Measurements from ENCODE around the gene ALG6. TPM values are rescaled to one million over a fixed set of nuclear protein-coding genes. Genes with fewer than 3 reads are reported as not detected.

ALG6 gene
- total RNA-seq = 10 to 100 TPM; 16.0 to 18.8 TPM

- ChIA-PET POLR2A (interaction anchor here (0.9 kb wide), 2 partner anchors 19 to 156 kb away, joined by 3 read pairs; partner anchors contain the start of gene EFCAB7), CTCF (no interaction called here)
- Mint-ChIP-seq H3K4me3 (peak within 1 kb of the TSS; percentile 97), H3K4me1 (ENCODE audit: low read depth) (peaks cover 21% of the 10 kb centered on the region), H3K36me3 (peaks cover 15% of the 10 kb centered on the region), H3K27ac (peak within 1 kb of the TSS; percentile 74), H3K9me3 (no peaks in the 10 kb centered on the region), H3K27me3 (peaks cover 3% of the 10 kb centered on the region)
- DNase-seq = peak; percentile 94
- intact Hi-C loops (cut with micrococcal nuclease) = loop anchor here (1.0 to 5.0 kb wide), 5 partner anchors 45 to 931 kb away; partner anchors contain the start of genes ATG4C and FOXD3
Measured at GRCh38 chr1:63367215-63368103, at the start of gene ALG6. Gene ALG6 (plus strand): TSS chr1:63367627. CDS start chr1:63370978, 3,351 bp downstream.

GRCh38 chr1:63317817-63318152 is 49.6 kb upstream of the ALG6 start:
- Mint-ChIP-seq H3K9me3 (peaks cover 3% of the 10 kb centered on the region), H3K4me3 (peak overlapping the region; percentile 47), H3K4me1 (ENCODE audit: low read depth) (peaks cover 29% of the 10 kb centered on the region), H3K27ac (no peak overlapping the region), H3K27me3 (peaks cover 67% of the 10 kb centered on the region), H3K36me3 (peaks cover 16% of the 10 kb centered on the region)
- ChIA-PET CTCF (interaction anchor here (1.3 to 2.8 kb wide), 3 partner anchors 12 to 220 kb away, joined by 3 to 11 read pairs (median 6); no protein-coding TSS in a partner anchor), POLR2A (no interaction called here)
- intact Hi-C loops (cut with micrococcal nuclease) = loop anchor here (1.0 to 10.0 kb wide), 3 partner anchors 10 to 927 kb away; no protein-coding TSS in a partner anchor
- DNase-seq = no peak

GRCh38 chr1:63318201-63318979 is 49.0 kb upstream of the ALG6 start:
- POLR2A ChIA-PET = no interaction called here

GRCh38 chr1:63319046-63320021 is 48.1 kb upstream of the ALG6 start:
- peak overlapping the region; percentile 18 for H3K27ac Mint-ChIP-seq
- H3K4me3 Mint-ChIP-seq = peak overlapping the region; percentile 12
- CTCF ChIA-PET = interaction anchor here (0.6 to 1.5 kb wide), 3 partner anchors 11 to 273 kb away, joined by 3 to 4 read pairs (median 4); no protein-coding TSS in a partner anchor
- no peak for DNase-seq
- peaks cover 29% of the 10 kb centered on the region for H3K4me1 Mint-ChIP-seq (ENCODE audit: low read depth)
- H3K27me3 Mint-ChIP-seq = peaks cover 68% of the 10 kb centered on the region
- H3K9me3 Mint-ChIP-seq = peaks cover 3% of the 10 kb centered on the region
- POLR2A ChIA-PET = no interaction called here
- intact Hi-C loops (cut with micrococcal nuclease) = loop anchor here (5.0 to 10.0 kb wide), 2 partner anchors 882 to 925 kb away; partner anchors contain the start of gene USP1
- peaks cover 19% of the 10 kb centered on the region for H3K36me3 Mint-ChIP-seq

More at GRCh38 chr1:63318201-63318979, 49.0 kb upstream of the ALG6 start:
- CTCF ChIA-PET = interaction anchor here (1.3 to 2.8 kb wide), 3 partner anchors 11 to 18 kb away, joined by 3 to 11 read pairs (median 4); no protein-coding TSS in a partner anchor
- intact Hi-C loops (cut with micrococcal nuclease) = loop anchor here (10.0 kb wide), 1 partner anchor 926 kb away; no protein-coding TSS in a partner anchor
- H3K9me3 Mint-ChIP-seq = peaks cover 3% of the 10 kb centered on the region
- H3K4me3 Mint-ChIP-seq = no peak overlapping the region
- H3K27me3 Mint-ChIP-seq = peaks cover 68% of the 10 kb centered on the region
- H3K36me3 Mint-ChIP-seq = peaks cover 17% of the 10 kb centered on the region
- peaks cover 29% of the 10 kb centered on the region for H3K4me1 Mint-ChIP-seq (ENCODE audit: low read depth)
- DNase-seq = no peak
- H3K27ac Mint-ChIP-seq = no peak overlapping the region

GRCh38 chr1:63320022-63320721 is 47.3 kb upstream of the ALG6 start:
- Mint-ChIP-seq H3K27me3 (peaks cover 68% of the 10 kb centered on the region), H3K9me3 (peaks cover 3% of the 10 kb centered on the region), H3K4me1 (ENCODE audit: low read depth) (peaks cover 31% of the 10 kb centered on the region), H3K27ac (peak overlapping the region; percentile 28), H3K36me3 (peaks cover 21% of the 10 kb centered on the region), H3K4me3 (peak overlapping the region; percentile 26)
- POLR2A ChIA-PET = no interaction called here
- intact Hi-C loops (cut with micrococcal nuclease) = loop anchor here (5.0 kb wide), 1 partner anchor 883 kb away; the partner anchor contains the start of gene USP1
- DNase-seq = no peak
- CTCF ChIA-PET = interaction anchor here (0.6 to 1.5 kb wide), 3 partner anchors 12 to 272 kb away, joined by 3 to 4 read pairs (median 4); no protein-coding TSS in a partner anchor

- intact Hi-C loops (cut with micrococcal nuclease) = loop anchor here (5.0 kb wide), 1 partner anchor 884 kb away; the partner anchor contains the start of gene USP1
- peaks cover 22% of the 10 kb centered on the region for H3K36me3 Mint-ChIP-seq
- H3K9me3 Mint-ChIP-seq = peaks cover 5% of the 10 kb centered on the region
- CTCF ChIA-PET = no interaction called here
- H3K27ac Mint-ChIP-seq = peak overlapping the region; percentile 53
- POLR2A ChIA-PET = no interaction called here
- peaks cover 68% of the 10 kb centered on the region for H3K27me3 Mint-ChIP-seq
- peak overlapping the region; percentile 74 for H3K4me3 Mint-ChIP-seq
- no peak for DNase-seq
- peaks cover 33% of the 10 kb centered on the region for H3K4me1 Mint-ChIP-seq (ENCODE audit: low read depth)
Measured at GRCh38 chr1:63321066-63321784, 46.2 kb upstream of the ALG6 start.

GRCh38 chr1:63321785-63322113 is 45.7 kb upstream of the ALG6 start:
- POLR2A ChIA-PET = no interaction called here
- Mint-ChIP-seq H3K36me3 (peaks cover 25% of the 10 kb centered on the region), H3K27me3 (peaks cover 69% of the 10 kb centered on the region), H3K4me1 (ENCODE audit: low read depth) (peaks cover 36% of the 10 kb centered on the region), H3K9me3 (peaks cover 6% of the 10 kb centered on the region), H3K4me3 (peak overlapping the region; percentile 74), H3K27ac (peak overlapping the region; percentile 53)
- no peak for DNase-seq
- CTCF ChIA-PET = no interaction called here
- intact Hi-C loops (cut with micrococcal nuclease) = loop anchor here (1.0 to 5.0 kb wide), 3 partner anchors 45 to 884 kb away; partner anchors contain the start of genes ALG6, EFCAB7, ITGB3BP and USP1

- H3K27me3 Mint-ChIP-seq = peaks cover 75% of the 10 kb centered on the region
- H3K27ac Mint-ChIP-seq = peak within 1 kb of the TSS; percentile 53
- H3K36me3 Mint-ChIP-seq = peaks cover 25% of the 10 kb centered on the region
- CTCF ChIA-PET = no interaction called here
- peaks cover 39% of the 10 kb centered on the region for H3K4me1 Mint-ChIP-seq (ENCODE audit: low read depth)
- peak within 1 kb of the TSS; percentile 74 for H3K4me3 Mint-ChIP-seq
- POLR2A ChIA-PET = no interaction called here
- peaks cover 6% of the 10 kb centered on the region for H3K9me3 Mint-ChIP-seq
- peak; percentile 58 for DNase-seq
- intact Hi-C loops (cut with micrococcal nuclease) = loop anchor here (1.0 to 5.0 kb wide), 3 partner anchors 44 to 885 kb away; partner anchors contain the start of genes ALG6, EFCAB7, ITGB3BP and USP1
Measured at GRCh38 chr1:63322114-63322943, 45.1 kb upstream of the ALG6 start, which contains the start of gene FOXD3. Gene FOXD3 (plus strand): TSS chr1:63322567. CDS start chr1:63323059, 492 bp downstream.

- ChIA-PET POLR2A (no interaction called here), CTCF (no interaction called here)
- H3K4me1 Mint-ChIP-seq (ENCODE audit: low read depth) = peaks cover 36% of the 10 kb centered on the region
- H3K27ac Mint-ChIP-seq = peak overlapping the region; percentile 33
- H3K27me3 Mint-ChIP-seq = peaks cover 76% of the 10 kb centered on the region
- peaks cover 6% of the 10 kb centered on the region for H3K9me3 Mint-ChIP-seq
- intact Hi-C loops (cut with micrococcal nuclease) = loop anchor here (1.0 to 5.0 kb wide), 3 partner anchors 44 to 886 kb away; partner anchors contain the start of genes ALG6, EFCAB7, ITGB3BP and USP1
- H3K36me3 Mint-ChIP-seq = peaks cover 26% of the 10 kb centered on the region
- DNase-seq = peak; percentile 59
- H3K4me3 Mint-ChIP-seq = peak overlapping the region; percentile 72
Measured at GRCh38 chr1:63322944-63323864, 44.2 kb upstream of the ALG6 start.

Data from activated CD4-positive, alpha-beta memory T cell treated with anti-CD3 and anti-CD28 coated beads for 36 hours (primary cell).